HG03066 (cell line): ENCODE results near the gene ADGRG3.

Experiments used
- ATAC-seq: cut with Tn5 transposase; IDR thresholded peaks from one replicate; pipeline ENCODE4 v1.9.1; 2021; ENCODE audit warnings: low read depth; ENCODE audit not compliant: unreplicated experiment

Gene ADGRG3

DNA sequence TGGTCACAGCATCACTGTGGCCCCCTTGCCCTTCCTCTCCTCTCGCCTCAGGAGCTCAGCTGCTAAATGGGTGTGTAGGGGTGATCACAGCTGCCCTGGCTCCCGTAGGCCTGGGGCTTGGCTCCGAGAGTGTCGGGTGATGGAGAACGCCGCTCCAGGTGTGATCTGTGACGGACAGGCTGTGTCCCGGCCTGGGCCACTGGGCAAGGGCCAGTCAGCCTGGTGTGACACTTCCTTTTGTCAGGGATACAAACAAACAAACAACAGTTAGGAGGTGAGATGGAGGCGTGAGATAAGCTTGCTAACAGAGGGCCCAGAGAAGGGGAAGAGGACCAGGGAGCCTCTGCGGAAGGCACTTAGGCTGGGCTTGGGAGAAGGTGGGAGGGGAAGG, 37.7 kb upstream of the ADGRG3 start:
- ATAC-seq: no peak

DNA sequence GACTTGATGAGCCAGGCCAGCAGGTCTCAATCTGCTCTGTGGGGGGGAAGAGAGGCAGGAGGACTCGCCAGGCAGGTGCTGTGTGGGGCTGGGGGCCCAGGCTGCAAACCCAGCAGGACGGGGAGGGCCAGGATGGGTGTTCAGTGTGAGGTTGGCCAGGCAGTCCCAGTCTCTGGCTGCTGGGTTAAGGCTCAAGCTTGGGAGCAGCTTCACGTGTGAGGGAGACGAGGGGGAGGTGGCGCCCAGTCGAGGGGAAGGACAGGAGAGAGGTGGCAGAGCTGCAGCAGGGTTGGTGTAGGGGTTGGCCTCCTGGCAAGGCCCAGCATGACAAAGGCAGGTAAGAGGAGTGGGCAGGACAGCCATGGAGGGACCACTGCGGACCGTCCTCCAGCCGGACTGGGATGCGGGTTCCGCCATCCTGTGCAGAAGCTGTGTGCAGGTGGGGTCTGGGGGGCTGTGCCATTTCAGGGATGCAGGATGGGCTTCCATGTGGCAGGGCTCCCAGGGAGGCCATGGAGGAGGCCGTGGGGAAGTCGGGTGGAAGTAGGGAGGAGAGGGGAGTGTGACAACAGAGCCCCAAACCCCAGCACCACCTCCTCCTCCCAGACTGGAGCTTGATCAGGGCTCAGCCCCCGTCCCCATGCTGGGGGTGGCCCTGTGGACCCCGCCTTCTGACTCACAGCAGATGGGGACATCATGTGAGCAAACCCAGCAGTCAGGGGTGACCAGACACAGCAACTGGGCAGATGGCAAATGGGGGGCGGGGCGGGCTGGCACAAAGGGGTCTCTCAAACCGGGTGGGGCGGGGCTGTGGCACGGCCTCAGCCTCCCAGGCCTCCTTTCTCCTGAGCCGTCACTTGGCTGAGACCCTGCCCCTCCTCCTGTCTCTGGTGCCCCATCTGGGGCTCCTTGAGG, 36.9 kb upstream of the ADGRG3 start:
- ATAC-seq: no peak

DNA sequence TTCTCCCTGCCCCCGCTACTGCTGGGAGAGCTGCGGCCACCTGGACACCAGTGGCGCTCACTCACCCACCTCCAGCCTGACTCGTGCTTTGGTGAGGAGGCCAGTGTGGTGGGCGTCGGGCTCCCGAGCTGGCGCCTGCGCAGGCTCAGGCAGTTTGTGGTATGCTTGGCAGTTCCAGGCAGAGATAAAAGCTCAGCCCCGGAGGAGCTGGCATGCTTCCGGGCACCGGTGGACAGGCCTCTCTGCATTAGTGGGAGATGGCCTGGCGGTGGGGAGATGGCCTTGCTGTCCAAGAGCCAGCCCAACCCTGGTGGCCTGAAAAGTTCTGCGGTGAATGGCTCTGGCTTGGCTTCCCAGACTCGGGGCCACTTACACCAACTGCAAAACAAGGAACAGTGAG, 35.5 kb upstream of the ADGRG3 start:
- ATAC-seq: no peak

DNA sequence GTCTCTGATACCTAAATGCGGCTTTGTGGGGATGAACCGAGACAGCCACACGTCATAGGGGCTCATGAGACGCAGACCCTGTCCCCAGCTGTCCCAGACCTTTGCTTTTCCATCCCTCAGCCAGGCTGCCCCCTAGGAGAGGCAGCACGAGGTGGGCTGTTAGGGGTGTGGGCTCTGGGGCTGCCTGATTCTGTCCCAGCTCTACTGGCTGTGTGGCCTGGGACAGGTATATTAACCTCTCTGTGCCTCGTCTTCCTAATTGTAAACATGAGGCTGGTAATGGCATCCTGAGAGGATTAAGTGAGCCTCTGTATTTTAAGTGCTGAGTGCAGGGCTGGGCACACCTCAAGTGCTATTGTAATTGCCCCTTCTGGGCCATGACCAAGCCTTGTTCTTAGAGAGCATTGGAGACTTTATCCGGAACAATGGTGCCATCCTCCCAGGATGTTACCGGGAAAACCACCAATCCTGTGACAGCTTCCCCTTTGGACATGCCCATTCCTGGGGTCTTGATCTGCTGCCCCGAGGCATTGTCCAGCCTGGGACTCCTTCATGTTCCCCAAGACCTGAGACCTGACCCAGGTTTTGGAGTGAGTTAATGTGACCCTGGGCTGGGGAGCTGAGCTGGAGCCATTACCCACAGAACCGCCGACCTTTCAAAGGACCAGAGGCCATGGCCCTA, 34.6 kb upstream of the ADGRG3 start:
- ATAC-seq: no peak

DNA sequence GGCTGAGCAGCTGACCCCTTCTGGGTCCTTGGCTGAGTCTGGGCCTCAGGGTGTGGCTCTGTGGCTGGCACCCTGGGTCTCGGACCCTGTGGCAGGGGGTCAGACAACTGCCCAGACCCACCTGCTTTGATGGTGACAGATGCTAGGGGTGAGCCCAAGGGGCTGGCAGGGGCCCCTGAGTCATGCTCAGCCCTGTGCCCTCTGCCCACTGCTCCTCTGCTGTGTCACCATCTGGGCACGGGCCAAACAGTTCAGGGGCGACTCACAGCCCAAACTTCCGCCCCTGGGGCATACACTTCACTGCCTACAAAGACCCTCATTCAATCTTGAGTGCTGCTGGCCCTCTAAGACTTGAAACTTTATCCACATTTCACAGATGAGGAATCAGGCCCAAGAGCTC, 33.9 kb upstream of the ADGRG3 start:
- no peak for ATAC-seq

DNA sequence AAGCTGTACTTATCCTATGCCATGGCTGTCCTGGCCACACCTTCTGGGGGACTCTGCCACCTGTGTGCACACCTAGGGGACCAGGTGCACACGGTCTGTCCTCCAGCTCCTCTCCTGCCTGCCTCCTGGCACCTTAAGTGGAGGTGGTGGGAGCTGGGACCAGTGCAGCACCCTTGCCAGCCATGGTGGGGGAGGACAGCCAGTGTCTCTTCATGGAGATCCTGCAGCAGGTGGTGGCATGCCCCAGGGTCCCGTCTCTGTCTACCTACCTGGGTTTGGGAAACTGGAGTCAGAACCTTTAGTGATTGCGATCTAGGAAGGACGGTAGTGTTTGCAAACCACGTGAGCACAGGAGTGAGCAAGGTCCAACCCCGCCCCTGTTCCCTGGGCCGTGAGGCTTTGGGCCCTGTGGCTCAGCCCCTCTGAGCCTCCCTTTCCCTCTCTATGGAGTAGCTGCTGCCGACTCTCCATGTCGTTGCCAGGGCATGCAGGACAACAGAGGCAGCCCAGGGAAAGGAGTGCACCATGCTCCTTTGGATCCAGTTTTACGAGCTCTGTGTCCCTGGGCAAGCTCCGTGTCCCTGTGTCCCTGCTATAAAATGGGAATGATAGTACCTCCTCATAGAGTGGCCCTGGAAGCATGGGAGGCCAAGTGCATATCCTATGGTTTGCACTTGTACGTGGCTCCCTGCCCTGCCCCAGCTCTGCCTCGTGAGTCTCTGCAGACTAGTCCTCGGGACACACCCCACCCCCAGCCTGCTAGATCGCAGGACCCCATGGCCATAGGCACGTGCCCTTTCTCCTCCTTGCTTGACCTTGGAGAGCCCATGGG, 32.6 kb upstream of the ADGRG3 start:
- ATAC-seq: no peak

DNA sequence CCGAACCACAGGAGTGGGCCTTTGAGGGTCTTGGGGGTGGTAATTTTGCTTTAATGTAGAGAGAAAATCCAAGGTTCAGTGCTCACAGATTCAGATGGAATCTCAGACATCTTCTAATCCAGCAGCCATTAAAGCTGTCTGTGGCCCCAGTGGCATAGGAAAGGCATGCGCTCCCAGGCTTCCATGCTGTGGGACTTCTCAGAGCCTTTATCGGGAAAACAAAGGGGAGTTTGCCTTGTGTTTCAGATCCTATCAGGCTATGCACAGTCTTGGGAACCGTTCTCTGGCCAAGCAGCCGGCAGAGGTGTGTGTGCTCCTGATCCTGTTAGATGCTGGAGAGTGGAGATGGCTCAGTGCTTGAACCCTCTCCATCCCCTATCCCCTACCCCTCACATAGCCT, 31.9 kb upstream of the ADGRG3 start:
- no peak for ATAC-seq

DNA sequence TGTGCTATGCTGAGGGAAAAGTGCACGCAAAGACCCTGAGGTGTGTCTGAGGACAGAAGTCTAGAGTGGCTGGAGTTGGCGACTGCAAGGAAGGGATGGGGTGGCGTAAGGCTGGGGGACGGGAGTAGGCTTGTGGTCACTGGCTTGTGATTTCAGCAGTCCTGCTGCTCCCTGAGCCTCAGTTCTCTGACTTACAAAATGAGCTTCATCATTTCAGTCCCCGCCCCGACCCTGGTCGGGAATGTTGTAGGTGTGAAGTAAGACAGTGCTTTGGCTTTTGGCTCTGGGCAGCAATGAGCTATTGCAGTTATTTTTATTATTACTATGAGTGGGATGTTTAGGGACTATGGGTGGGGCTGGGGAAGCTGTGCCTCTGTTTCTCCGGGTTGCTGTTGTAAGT, 31.1 kb upstream of the ADGRG3 start:
- no peak for ATAC-seq

DNA sequence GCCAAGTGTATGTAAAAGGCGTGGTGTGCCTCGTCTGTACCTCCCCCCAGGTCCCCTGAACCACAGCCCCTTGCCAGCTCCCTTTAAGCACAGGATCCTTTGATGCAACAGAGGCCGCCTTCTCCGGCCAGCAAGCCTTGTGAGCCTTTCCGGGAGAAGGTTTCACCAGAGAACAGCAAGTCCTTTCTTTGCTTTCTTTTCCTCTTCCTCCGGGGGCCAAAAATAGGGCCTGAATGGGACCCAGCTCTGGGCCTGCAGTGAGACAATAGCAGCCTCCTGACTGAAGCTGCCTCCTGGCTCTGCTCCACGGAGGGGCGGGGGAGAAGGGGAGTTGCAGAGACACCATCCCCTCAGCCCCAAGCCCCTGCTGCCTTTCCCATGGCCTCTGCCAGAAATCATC, 30.7 kb upstream of the ADGRG3 start:
- no peak for ATAC-seq

DNA sequence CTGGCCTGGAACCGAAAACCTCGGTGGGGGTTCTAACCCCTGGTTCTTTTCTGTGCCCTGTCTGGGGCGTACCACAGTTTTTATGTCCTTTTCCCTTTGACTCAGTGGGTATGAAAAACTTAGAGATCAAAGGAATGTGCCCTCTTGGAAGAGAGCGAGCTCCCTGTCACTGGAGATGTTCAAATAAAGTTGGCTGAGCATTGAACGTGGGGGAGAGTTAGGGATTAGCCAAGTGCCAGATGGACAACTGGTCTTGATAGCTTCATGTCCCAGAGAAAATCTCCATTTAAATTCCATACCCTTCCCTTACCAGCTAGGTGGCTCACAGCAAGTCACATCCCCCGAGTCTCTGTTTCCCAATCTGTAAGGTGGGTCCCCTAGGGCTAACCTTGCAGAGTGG, 30.1 kb upstream of the ADGRG3 start:
- no peak for ATAC-seq

DNA sequence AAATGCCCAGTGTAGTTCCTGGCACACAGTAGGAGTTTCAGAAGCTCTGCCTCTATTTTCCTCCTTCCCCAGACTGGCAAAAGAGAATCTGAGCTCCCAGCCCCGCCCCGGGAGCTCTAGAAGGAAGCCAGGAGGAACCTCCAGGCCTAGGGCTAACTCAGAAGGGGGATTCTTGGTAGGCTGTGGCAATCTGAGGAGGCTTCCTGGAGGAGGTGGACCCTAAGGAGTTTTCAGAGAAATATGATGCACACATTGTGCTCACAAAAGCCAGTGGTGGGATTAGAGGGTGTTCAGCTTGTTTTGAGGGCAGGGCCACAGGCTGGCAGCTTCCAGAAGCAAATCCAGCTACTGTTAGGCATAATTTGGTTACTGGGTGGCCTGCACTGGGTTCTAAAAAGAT, 29.7 kb upstream of the ADGRG3 start:
- ATAC-seq: no peak

DNA sequence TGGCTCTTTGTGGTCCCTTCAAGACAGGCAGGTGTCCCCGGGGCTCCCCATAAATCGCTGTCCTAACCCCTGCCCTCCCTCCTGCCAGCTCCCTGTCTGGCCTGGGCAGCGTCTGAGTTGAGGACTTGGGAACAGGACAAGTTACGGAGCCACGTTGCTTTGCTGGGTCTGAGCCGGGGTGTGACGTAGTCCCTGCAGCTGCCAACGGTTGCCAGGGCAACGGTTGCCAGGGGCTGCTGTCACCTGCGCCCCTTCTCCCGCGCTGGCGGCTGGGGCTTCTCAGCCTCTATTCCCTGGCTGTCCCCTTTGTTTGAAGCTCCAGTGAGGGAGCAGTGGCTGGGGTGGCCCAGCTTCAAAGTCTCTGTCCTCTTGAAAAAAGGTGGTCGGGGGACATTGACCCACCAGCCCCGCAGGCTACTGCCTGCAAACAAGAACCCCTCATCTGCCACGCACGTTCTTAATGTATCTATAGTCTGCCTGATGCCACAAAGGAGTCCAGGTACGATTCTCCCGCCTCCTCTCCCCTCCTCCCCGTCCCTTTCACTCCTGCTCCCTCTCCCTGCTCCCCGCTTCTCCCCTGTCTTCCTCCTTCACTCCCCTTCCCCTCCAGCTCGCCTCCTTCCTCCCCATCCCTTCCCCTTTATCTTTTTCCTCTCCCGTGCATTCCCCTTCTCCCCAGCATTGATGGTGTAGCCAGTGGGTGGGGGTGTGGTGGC, 28.8 kb upstream of the ADGRG3 start:
- no peak for ATAC-seq

DNA sequence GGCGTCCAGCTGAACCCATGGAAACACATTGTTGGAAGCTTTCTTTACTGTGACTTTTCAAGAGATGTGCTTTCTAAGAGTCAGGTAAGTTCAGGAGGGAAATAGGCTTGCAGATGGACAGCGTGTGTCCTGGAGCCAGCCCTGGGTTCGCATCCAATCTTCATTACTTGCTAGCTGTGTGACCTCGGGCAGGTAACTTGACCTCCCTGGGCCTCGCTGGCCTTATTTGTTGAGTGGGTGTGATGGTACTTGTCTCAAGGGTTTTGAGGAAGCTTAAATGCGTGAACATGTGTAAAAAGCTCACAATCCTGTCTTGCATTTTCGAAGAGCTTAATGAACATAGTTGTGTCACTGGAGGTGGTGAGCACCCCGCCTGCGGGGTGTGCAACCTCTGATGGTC, 27.9 kb upstream of the ADGRG3 start:
- no peak for ATAC-seq

DNA sequence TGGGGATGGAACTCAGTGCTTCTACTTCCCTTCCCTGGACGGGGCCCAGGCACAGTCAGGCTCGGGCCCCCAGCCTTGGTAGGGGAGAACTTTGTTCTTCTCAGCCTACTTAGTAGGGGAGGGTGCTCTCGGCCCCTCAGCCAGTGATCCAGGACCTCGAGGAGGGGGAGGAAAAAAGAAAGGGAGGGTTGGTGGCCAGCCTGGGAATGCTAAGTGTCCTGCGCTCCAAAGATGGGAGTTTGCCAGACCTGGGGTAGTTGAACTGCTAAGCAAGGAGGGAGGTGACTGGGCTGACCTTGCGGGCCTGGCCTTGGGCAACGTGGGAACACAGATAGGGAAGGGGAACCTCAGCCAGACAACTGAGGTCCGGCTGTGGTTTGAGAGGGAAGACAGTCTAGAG, 27.5 kb upstream of the ADGRG3 start:
- ATAC-seq: no peak

DNA sequence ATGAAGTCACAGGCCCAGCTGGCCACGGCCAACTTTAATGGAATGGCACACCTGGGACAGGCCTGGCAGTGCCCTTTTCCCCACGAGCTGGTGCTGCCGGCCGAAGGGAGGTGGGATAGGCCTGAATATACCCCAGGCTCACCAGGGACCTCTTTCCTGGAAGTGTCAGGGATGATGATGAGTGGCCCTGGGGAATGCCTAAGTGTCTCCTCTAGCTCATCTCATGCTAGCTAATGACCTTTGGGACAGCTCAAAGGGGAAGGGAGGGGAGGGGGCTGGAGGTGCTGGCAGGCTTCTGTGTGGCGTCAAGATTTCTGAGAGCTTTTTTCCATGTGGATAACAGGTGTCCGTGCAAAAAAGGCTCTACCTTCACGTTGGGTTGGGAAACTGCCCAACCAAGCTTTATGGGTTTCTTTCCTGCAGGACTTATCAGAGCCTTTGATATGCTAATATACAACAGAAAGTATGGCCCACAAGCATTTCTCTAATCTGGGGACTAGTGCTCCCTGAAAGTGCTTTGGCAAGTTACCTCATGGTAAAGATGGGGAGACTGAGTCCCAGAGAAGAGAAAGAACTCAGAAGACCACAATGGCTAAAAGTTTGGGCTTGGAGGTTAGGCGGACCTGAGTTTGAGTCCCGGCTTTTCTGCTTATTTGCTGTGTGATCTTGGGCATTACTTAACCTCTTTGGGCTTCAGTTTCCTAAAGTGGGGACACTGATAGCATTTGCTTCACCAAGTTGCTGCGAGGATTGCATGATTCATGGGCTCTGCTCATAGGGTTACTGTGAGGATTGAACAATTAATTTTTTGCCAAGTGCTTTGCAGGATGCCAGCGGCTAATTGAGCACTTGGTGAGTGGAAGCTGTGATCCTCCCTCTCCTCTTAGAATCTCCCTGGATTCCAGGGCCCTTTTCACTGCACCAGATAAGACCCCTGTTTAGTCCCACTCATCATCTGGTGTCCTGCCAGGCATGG, 25.7 kb upstream of the ADGRG3 start:
- ATAC-seq: no peak

DNA sequence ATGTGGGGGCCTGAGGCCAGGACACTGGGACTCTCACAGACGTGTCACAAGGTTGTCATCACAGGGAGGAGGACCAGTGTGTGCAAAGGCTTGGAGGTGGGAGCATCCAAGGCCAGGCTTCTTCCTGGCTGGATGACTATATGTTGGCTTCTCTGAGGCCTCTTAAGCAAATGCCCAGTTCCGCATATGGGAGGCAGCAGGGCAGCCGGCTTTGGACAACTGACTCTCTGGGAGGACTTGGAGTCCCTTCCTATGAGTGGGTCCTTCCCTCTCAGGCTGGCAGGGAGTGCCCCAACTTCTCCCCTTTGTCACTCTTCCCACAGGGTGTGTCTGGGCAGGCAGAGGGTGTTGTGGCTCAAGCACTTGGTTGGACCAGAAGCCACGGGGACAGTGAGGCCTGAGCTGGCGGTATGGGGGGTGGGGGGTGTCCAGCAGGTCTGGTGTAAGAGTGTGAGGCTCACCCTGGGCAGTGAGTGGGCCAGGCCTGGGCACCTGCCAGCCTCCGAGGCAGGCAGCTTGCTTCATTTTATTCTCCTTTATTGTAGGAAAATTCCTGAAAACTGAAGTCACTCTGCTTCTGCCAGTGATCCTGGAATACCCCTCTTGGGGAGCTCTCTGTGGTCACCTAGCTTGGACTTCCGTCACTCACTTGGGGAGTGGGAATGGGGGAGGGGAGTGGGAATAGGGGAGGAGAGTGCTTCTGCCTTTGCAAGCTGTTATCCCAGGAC, 24.8 kb upstream of the ADGRG3 start:
- no peak for ATAC-seq

DNA sequence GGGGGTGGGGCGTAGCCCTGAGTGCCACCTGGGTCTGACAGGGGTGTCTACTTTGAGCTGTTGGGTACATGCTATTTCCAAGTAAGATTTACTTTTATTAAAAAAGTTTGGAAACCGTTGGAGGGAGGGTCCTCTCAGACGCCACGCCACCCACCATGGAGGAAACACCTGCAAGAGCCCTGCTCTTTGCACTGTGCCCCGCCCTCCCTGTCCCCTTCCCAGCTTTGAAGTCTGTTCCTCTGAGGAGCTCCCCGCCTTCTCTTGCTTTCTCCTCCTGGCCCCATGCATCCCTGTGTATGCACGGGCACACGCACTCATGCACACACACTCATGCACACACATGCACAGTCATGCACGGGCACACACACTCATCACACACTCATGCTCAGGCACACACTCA, 24.2 kb upstream of the ADGRG3 start:
- ATAC-seq: no peak

DNA sequence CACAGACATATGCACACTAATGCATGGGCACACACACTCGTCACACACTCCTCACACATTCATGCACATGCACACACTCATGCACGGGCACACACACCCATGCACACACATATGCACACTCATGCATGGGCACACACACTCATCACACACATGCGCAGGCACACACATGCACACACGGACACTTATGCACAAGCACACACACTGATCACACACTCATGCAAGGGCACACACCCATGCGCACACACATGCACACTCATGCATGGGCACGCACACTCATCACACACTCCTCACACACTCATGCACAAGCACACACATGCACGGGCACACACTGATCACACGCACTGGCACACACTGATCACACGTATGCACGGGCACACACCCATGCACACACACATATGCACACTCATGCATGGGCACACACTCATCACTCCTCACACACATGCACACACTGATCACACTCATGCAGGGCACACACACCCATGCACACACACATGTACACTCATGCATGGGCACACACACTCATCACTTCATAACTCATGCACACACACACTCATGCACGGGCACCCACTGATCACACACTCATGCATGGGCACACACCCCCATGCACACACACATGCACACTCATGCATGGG, 23.6 kb upstream of the ADGRG3 start:
- ATAC-seq: no peak
